HEK293 (cell line): ENCODE measurements around the gene STAG3.

Experiments used
- BCL11A ChIP-seq: fragments of 450-650 bp; formaldehyde crosslinking; IDR thresholded peaks from 2 replicates; pipeline ENCODE4 v1.5.1; 2016; ENCODE audit warnings: low read depth, missing biosample characterization, missing genetic modification characterization
- HIC1 ChIP-seq: fragments of 450-650 bp; formaldehyde crosslinking; IDR thresholded peaks from 2 replicates; pipeline ENCODE4 v1.5.1; 2016; ENCODE audit warnings: missing biosample characterization, missing genetic modification characterization
- HOXA7 ChIP-seq: sonication (generic); formaldehyde crosslinking; IDR thresholded peaks from 2 replicates; pipeline ENCODE4 v1.8.1; 2022; ENCODE audit warnings: missing genetic modification reagents, borderline replicate concordance
- HOXC10 ChIP-seq: sonication (generic); formaldehyde crosslinking; IDR thresholded peaks from 2 replicates; pipeline ENCODE4 v1.8.1; 2023; ENCODE audit warnings: mild to moderate bottlenecking, missing genetic modification reagents
- KLF10 ChIP-seq: fragments of 450-650 bp; IDR thresholded peaks from 2 replicates; pipeline ENCODE4 v1.5.1; 2018; ENCODE audit warnings: missing biosample characterization, mild to moderate bottlenecking, missing genetic modification characterization
- KLF16 ChIP-seq: fragments of 450-650 bp; formaldehyde crosslinking; IDR thresholded peaks from 2 replicates; pipeline ENCODE4 v1.5.1; 2017; ENCODE audit warnings: missing biosample characterization, missing genetic modification characterization
- PRDM1 ChIP-seq: fragments of 450-650 bp; formaldehyde crosslinking; IDR thresholded peaks from 2 replicates; pipeline ENCODE4; 2016; ENCODE audit warnings: missing biosample characterization, missing genetic modification characterization
- REST ChIP-seq: fragments of 450-650 bp; formaldehyde crosslinking; IDR thresholded peaks from 2 replicates; pipeline ENCODE4 v1.5.1; 2016; ENCODE audit warnings: missing biosample characterization, missing genetic modification characterization
- SP2 ChIP-seq: fragments of 450-650 bp; formaldehyde crosslinking; IDR thresholded peaks from 2 replicates; pipeline ENCODE4 v1.5.1; 2016; ENCODE audit warnings: missing biosample characterization, missing genetic modification characterization
- ZBTB48 ChIP-seq: fragments of 450-650 bp; formaldehyde crosslinking; IDR thresholded peaks from 2 replicates; pipeline ENCODE4 v1.5.1; 2016; ENCODE audit warnings: missing biosample characterization, missing genetic modification characterization
- ZFP37 ChIP-seq: fragments of 450-650 bp; formaldehyde crosslinking; IDR thresholded peaks from 2 replicates; pipeline ENCODE4 v1.5.1; 2016; ENCODE audit warnings: missing biosample characterization, missing genetic modification characterization
- ZNF114 ChIP-seq: fragments of 450-650 bp; formaldehyde crosslinking; IDR thresholded peaks from 2 replicates; pipeline ENCODE4 v1.5.0; 2017; ENCODE audit warnings: missing biosample characterization, missing genetic modification characterization
- ZNF175 ChIP-seq: fragments of 450-650 bp; formaldehyde crosslinking; IDR thresholded peaks from 2 replicates; pipeline ENCODE4 v1.5.1; 2016; ENCODE audit warnings: missing biosample characterization, missing genetic modification characterization
- ZNF26 ChIP-seq: fragments of 450-650 bp; formaldehyde crosslinking; IDR thresholded peaks from 2 replicates; pipeline ENCODE4 v1.5.1; 2016; ENCODE audit warnings: missing biosample characterization, missing genetic modification characterization
- ZNF302 ChIP-seq: fragments of 450-650 bp; formaldehyde crosslinking; IDR thresholded peaks from 2 replicates; pipeline ENCODE4 v1.5.1; 2016; ENCODE audit warnings: missing biosample characterization, missing genetic modification characterization, low read depth
- ZNF324 ChIP-seq: fragments of 450-650 bp; formaldehyde crosslinking; IDR thresholded peaks from 2 replicates; pipeline ENCODE4 v1.5.1; 2016; ENCODE audit warnings: missing biosample characterization, missing genetic modification characterization
- ZNF350 ChIP-seq: fragments of 450-650 bp; formaldehyde crosslinking; IDR thresholded peaks from 2 replicates; pipeline ENCODE4 v1.5.0; 2017; ENCODE audit warnings: missing biosample characterization, mild to moderate bottlenecking, missing genetic modification characterization
- ZNF623 ChIP-seq: fragments of 450-650 bp; formaldehyde crosslinking; IDR thresholded peaks from 2 replicates; pipeline ENCODE4 v1.5.1; 2016; ENCODE audit warnings: missing biosample characterization, missing genetic modification characterization
- ZNF626 ChIP-seq: fragments of 450-650 bp; sonication (Bioruptor Pico); formaldehyde crosslinking; IDR thresholded peaks from 2 replicates; pipeline ENCODE4 v1.5.1; 2018; ENCODE audit warnings: missing biosample characterization, missing genetic modification characterization, inconsistent platforms
- ZNF654 ChIP-seq: fragments of 450-650 bp; formaldehyde crosslinking; IDR thresholded peaks from 2 replicates; pipeline ENCODE4 v1.5.1; 2016; ENCODE audit warnings: low read depth, missing biosample characterization, missing genetic modification characterization
- ZNF747 ChIP-seq: fragments of 450-650 bp; formaldehyde crosslinking; IDR thresholded peaks from 2 replicates; pipeline ENCODE4 v1.5.1; 2016; ENCODE audit warnings: missing biosample characterization, missing genetic modification characterization
- ZNF777 ChIP-seq: fragments of 450-650 bp; formaldehyde crosslinking; IDR thresholded peaks from 2 replicates; pipeline ENCODE4 v1.5.1; 2017; ENCODE audit warnings: missing biosample characterization, missing genetic modification characterization, borderline replicate concordance
- ZSCAN16 ChIP-seq: fragments of 450-650 bp; formaldehyde crosslinking; IDR thresholded peaks from 2 replicates; pipeline ENCODE4 v1.5.1; 2016; ENCODE audit warnings: missing biosample characterization, missing genetic modification characterization
- ZSCAN30 ChIP-seq: fragments of 450-650 bp; IDR thresholded peaks from 2 replicates; pipeline ENCODE4 v1.5.1; 2018; ENCODE audit warnings: missing biosample characterization, mild to moderate bottlenecking, missing genetic modification characterization, moderate library complexity
- TF ChIP-seq, protein P1 (sequence below): fragments of 450-650 bp; formaldehyde crosslinking; IDR thresholded peaks from 2 replicates; pipeline ENCODE4 v1.5.1; 2016; ENCODE audit warnings: missing biosample characterization, missing genetic modification characterization, borderline replicate concordance
- TF ChIP-seq, protein P2 (sequence below): fragments of 450-650 bp; formaldehyde crosslinking; IDR thresholded peaks from 2 replicates; pipeline ENCODE4 v1.5.1; 2016; ENCODE audit warnings: missing biosample characterization, missing genetic modification characterization, borderline replicate concordance

Gene STAG3

GRCh38 chr7:100148559-100149328, 29.0 kb upstream of the STAG3 start, which contains the start of gene LAMTOR4 (continued):
- TF ChIP-seq, protein P1, sequence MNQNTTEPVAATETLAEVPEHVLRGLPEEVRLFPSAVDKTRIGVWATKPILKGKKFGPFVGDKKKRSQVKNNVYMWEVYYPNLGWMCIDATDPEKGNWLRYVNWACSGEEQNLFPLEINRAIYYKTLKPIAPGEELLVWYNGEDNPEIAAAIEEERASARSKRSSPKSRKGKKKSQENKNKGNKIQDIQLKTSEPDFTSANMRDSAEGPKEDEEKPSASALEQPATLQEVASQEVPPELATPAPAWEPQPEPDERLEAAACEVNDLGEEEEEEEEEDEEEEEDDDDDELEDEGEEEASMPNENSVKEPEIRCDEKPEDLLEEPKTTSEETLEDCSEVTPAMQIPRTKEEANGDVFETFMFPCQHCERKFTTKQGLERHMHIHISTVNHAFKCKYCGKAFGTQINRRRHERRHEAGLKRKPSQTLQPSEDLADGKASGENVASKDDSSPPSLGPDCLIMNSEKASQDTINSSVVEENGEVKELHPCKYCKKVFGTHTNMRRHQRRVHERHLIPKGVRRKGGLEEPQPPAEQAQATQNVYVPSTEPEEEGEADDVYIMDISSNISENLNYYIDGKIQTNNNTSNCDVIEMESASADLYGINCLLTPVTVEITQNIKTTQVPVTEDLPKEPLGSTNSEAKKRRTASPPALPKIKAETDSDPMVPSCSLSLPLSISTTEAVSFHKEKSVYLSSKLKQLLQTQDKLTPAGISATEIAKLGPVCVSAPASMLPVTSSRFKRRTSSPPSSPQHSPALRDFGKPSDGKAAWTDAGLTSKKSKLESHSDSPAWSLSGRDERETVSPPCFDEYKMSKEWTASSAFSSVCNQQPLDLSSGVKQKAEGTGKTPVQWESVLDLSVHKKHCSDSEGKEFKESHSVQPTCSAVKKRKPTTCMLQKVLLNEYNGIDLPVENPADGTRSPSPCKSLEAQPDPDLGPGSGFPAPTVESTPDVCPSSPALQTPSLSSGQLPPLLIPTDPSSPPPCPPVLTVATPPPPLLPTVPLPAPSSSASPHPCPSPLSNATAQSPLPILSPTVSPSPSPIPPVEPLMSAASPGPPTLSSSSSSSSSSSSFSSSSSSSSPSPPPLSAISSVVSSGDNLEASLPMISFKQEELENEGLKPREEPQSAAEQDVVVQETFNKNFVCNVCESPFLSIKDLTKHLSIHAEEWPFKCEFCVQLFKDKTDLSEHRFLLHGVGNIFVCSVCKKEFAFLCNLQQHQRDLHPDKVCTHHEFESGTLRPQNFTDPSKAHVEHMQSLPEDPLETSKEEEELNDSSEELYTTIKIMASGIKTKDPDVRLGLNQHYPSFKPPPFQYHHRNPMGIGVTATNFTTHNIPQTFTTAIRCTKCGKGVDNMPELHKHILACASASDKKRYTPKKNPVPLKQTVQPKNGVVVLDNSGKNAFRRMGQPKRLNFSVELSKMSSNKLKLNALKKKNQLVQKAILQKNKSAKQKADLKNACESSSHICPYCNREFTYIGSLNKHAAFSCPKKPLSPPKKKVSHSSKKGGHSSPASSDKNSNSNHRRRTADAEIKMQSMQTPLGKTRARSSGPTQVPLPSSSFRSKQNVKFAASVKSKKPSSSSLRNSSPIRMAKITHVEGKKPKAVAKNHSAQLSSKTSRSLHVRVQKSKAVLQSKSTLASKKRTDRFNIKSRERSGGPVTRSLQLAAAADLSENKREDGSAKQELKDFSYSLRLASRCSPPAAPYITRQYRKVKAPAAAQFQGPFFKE, result no peak
- TF ChIP-seq KLF10 (tag by site-specific recombination) (no peak), ZNF26 (tag by site-specific recombination) (no peak), BCL11A (tag by site-specific recombination) (no peak), REST (tag by site-specific recombination) (peak; percentile 37; the same call in 1 of the 2 replicates), ZSCAN30 (tag by site-specific recombination) (no peak; the same call in 1 of the 2 replicates), ZNF114 (tag by site-specific recombination) (no peak), ZNF654 (tag by site-specific recombination) (no peak), ZNF324 (tag by site-specific recombination) (peak; percentile 81; the same call in 1 of the 2 replicates), KLF16 (tag by site-specific recombination) (no peak), ZSCAN16 (tag by site-specific recombination) (no peak), ZNF175 (tag by site-specific recombination) (no peak), ZNF777 (no peak; the same call in 1 of the 2 replicates), HIC1 (tag by site-specific recombination) (no peak), ZBTB48 (tag by site-specific recombination) (peak; percentile 91), PRDM1 (tag by site-specific recombination) (no peak), HOXA7 (CRISPR knock-in tag) (no peak), ZNF350 (no peak), ZNF623 (tag by site-specific recombination) (no peak), ZFP37 (tag by site-specific recombination) (no peak), HOXC10 (CRISPR knock-in tag) (no peak), ZNF626 (tag by site-specific recombination) (no peak), ZNF302 (tag by site-specific recombination) (no peak), SP2 (tag by site-specific recombination) (peak; percentile 100), ZNF747 (tag by site-specific recombination) (no peak)
- TF ChIP-seq, protein P2, sequence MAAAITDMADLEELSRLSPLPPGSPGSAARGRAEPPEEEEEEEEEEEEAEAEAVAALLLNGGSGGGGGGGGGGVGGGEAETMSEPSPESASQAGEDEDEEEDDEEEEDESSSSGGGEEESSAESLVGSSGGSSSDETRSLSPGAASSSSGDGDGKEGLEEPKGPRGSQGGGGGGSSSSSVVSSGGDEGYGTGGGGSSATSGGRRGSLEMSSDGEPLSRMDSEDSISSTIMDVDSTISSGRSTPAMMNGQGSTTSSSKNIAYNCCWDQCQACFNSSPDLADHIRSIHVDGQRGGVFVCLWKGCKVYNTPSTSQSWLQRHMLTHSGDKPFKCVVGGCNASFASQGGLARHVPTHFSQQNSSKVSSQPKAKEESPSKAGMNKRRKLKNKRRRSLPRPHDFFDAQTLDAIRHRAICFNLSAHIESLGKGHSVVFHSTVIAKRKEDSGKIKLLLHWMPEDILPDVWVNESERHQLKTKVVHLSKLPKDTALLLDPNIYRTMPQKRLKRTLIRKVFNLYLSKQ (tag by site-specific recombination), result no peak; the same call in 1 of the 2 replicates
